Measurements from ENCODE around the gene KCNH2.

DNA sequence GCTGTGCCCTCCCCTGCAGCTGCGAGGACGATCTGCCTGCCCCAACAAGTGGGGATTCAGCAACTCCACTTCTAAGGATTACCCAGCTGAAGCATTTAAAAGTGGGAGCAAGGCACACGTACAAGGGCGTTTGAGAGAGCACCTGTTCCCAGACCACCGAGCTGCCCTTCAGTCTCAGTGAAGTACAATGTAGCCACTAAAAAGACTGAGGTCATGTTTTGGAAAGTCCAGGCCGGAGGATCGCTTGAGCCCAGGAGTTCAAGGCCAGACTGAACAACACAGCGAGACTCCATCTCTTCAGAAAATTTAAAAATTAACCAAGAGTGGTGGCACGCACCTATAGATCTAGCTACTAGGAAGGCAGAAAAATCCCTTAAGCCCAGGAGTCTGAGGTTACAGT is 27.4 kb upstream of the KCNH2 start:
- TF ChIP-seq EP300 (IDR thresholded peaks at IDR 0.05), result no peak
- no peak for TF ChIP-seq POLR2AphosphoS5 (IDR thresholded peaks at IDR 0.05)
- no peak for TF ChIP-seq POLR2A (IDR thresholded peaks at IDR 0.05)
